ENCODE results near the gene KCNQ1OT1.
"Not testable (repeated sequence)": the region's sequence is repeated elsewhere in the genome, so short reads cannot be mapped to it uniquely, and the experiment has no call there.

The KCNQ1OT1 gene

GRCh38 chr11:2644844-2645778, 54.7 kb downstream of the KCNQ1OT1 start:
- DNase-seq (ENCODE audit: low read depth) = no peak
- TF ChIP-seq MYC (IDR thresholded peaks at IDR 0.05; ENCODE audit: low read depth, low read length) (no peak), MAX (IDR thresholded peaks at IDR 0.05; ENCODE audit: low read depth, low read length) (no peak), CTCF (IDR thresholded peaks at IDR 0.05; ENCODE audit: low read depth, low read length) (no peak), POLR2A (IDR thresholded peaks at IDR 0.05; ENCODE audit: extremely low read depth, insufficient read length) (no peak)

GRCh38 chr11:2643746-2644145, 56.0 kb downstream of the KCNQ1OT1 start:
- DNase-seq (ENCODE audit: low read depth) = no peak
- no peak for TF ChIP-seq MYC (IDR thresholded peaks at IDR 0.05; ENCODE audit: low read depth, low read length)
- TF ChIP-seq POLR2A (IDR thresholded peaks at IDR 0.05; ENCODE audit: extremely low read depth, insufficient read length) = no peak
- no peak for TF ChIP-seq CTCF (IDR thresholded peaks at IDR 0.05; ENCODE audit: low read depth, low read length)
- no peak for TF ChIP-seq MAX (IDR thresholded peaks at IDR 0.05; ENCODE audit: low read depth, low read length)
- no peak overlapping the region for H3K4me3 ChIP-seq (ENCODE audit: low read depth, low read length)

More at GRCh38 chr11:2644844-2645778, 54.7 kb downstream of the KCNQ1OT1 start:
- H3K4me3 ChIP-seq (ENCODE audit: low read depth, low read length) = no peak overlapping the region

- H3K4me3 ChIP-seq (ENCODE audit: low read depth, low read length) = no peak overlapping the region
- TF ChIP-seq POLR2A (IDR thresholded peaks at IDR 0.05; ENCODE audit: extremely low read depth, insufficient read length) = no peak
- TF ChIP-seq CTCF (IDR thresholded peaks at IDR 0.05; ENCODE audit: low read depth, low read length) = no peak
- TF ChIP-seq MYC (IDR thresholded peaks at IDR 0.05; ENCODE audit: low read depth, low read length) = no peak
- no peak for TF ChIP-seq MAX (IDR thresholded peaks at IDR 0.05; ENCODE audit: low read depth, low read length)
- no peak for DNase-seq (ENCODE audit: low read depth)
These were observed 58.2 kb downstream of the KCNQ1OT1 start for GRCh38 chr11:2641623-2642022.

GRCh38 chr11:2639763-2640162, 60.0 kb downstream of the KCNQ1OT1 start:
- not testable (repeated sequence) for DNase-seq (ENCODE audit: low read depth)

GRCh38 chr11:2631161-2631560, 68.6 kb downstream of the KCNQ1OT1 start:
- no peak for TF ChIP-seq MAX (IDR thresholded peaks at IDR 0.05; ENCODE audit: low read depth, low read length)
- no peak for TF ChIP-seq MYC (IDR thresholded peaks at IDR 0.05; ENCODE audit: low read depth, low read length)
- TF ChIP-seq POLR2A (IDR thresholded peaks at IDR 0.05; ENCODE audit: extremely low read depth, insufficient read length) = no peak
- TF ChIP-seq CTCF (IDR thresholded peaks at IDR 0.05; ENCODE audit: low read depth, low read length) = no peak
- no peak overlapping the region for H3K4me3 ChIP-seq (ENCODE audit: low read depth, low read length)

More at GRCh38 chr11:2639763-2640162, 60.0 kb downstream of the KCNQ1OT1 start:
- H3K4me3 ChIP-seq (ENCODE audit: low read depth, low read length) = not testable (repeated sequence)

GRCh38 chr11:2630679-2631078, 69.1 kb downstream of the KCNQ1OT1 start:
- DNase-seq (ENCODE audit: low read depth) = no peak
- TF ChIP-seq CTCF (IDR thresholded peaks at IDR 0.05; ENCODE audit: low read depth, low read length) (no peak), POLR2A (IDR thresholded peaks at IDR 0.05; ENCODE audit: extremely low read depth, insufficient read length) (no peak), MAX (IDR thresholded peaks at IDR 0.05; ENCODE audit: low read depth, low read length) (no peak), MYC (IDR thresholded peaks at IDR 0.05; ENCODE audit: low read depth, low read length) (no peak)
- no peak overlapping the region for H3K4me3 ChIP-seq (ENCODE audit: low read depth, low read length)

More at GRCh38 chr11:2631161-2631560, 68.6 kb downstream of the KCNQ1OT1 start:
- no peak for DNase-seq (ENCODE audit: low read depth)
